A673 (cell line): ENCODE data around the gene TRDN. TPM values are rescaled to one million over a fixed set of nuclear protein-coding genes. Genes with fewer than 3 reads are reported as not detected.
A peak's percentile ranks its signal among the peaks of the same experiment; 100 is the strongest.

Source experiments
- BruUV-seq: library from RNA; stranded (reverse); fragments of 400-500 nt; replicated peaks from 2 replicates; lab custom pipeline; 2021; lab: Mats Ljungman, UMichigan
- CTCF ChIA-PET: fragments of 300-600 bp; sonication (Branson Sonifier 250); formaldehyde crosslinking; loops from one replicate; lab custom pipeline; 2022; ENCODE audit warnings: antibody characterized with exemption; lab: Charles Lee
- POLR2A ChIA-PET: fragments of 300-600 bp; sonication (Branson Sonifier 250); formaldehyde crosslinking; loops from one replicate; lab custom pipeline; 2022; ENCODE audit warnings: antibody characterized with exemption; ENCODE audit not compliant: low non-redundant PET; lab: Charles Lee
- DNase-seq: peaks from one replicate; pipeline ENCODE4 v3.0.0-alpha.2; 2015; ENCODE audit warnings: low spot score
- H3K27ac ChIP-seq: fragments of 200-600 bp; sonication (generic); 2 replicates; pipeline ENCODE4 v1.5.1; 2016; ENCODE audit warnings: mixed run types, low read depth, mild to moderate bottlenecking, mixed read lengths, antibody characterized with exemption, low read length; ENCODE audit not compliant: poor library complexity, severe bottlenecking
- H3K27me3 ChIP-seq: fragments of 200-600 bp; sonication (generic); replicated peaks from 2 replicates; pipeline ENCODE4 v1.6.1; 2017; ENCODE audit warnings: mixed run types, low read depth, mild to moderate bottlenecking, mixed read lengths, antibody characterized with exemption, low read length; ENCODE audit not compliant: insufficient read depth, poor library complexity
- H3K36me3 ChIP-seq: fragments of 200-600 bp; sonication (generic); 2 replicates; pipeline ENCODE4 v1.6.1; 2016; ENCODE audit warnings: mixed run types, mild to moderate bottlenecking, mixed read lengths, antibody characterized with exemption, low read length; ENCODE audit not compliant: insufficient read depth, poor library complexity, severe bottlenecking
- H3K4me1 ChIP-seq: fragments of 200-600 bp; sonication (generic); 2 replicates; pipeline ENCODE4 v1.6.1; 2017; ENCODE audit warnings: mixed run types, mild to moderate bottlenecking, mixed read lengths, antibody characterized with exemption, low read length; ENCODE audit not compliant: insufficient read depth, poor library complexity, severe bottlenecking
- H3K4me3 ChIP-seq: fragments of 200-600 bp; sonication (generic); 2 replicates; pipeline ENCODE4 v1.5.1; 2016; ENCODE audit warnings: low read depth, mixed run types, mild to moderate bottlenecking, mixed read lengths, low read length; ENCODE audit not compliant: poor library complexity, severe bottlenecking
- H3K9me3 ChIP-seq: fragments of 200-600 bp; sonication (generic); 2 replicates; pipeline ENCODE4 v1.6.1; 2016; ENCODE audit warnings: mixed run types, low read depth, mild to moderate bottlenecking, mixed read lengths, antibody characterized with exemption, low read length; ENCODE audit not compliant: poor library complexity, severe bottlenecking
- EZH2 ChIP-seq: fragments of 200-600 bp; sonication (generic); IDR thresholded peaks from 2 replicates; pipeline ENCODE4 v1.6.1; 2017; ENCODE audit warnings: borderline replicate concordance, low read depth, mild to moderate bottlenecking, mixed read lengths, antibody characterized with exemption, low read length; ENCODE audit not compliant: poor library complexity, severe bottlenecking
- intact Hi-C: fragments of 100-400 bp; cut with micrococcal nuclease; formaldehyde crosslinking; loops from one replicate; pipeline ENCODE4 v1.10.0; 2022; ENCODE audit not compliant: unreplicated experiment
- total RNA-seq: library from RNA; stranded (reverse); gene quantifications from 2 replicates; pipeline ENCODE4 v1.2.3, GENCODE V29; 2021
- TF ChIP-seq, protein P1 (sequence below): fragments of 300-800, 200-600 bp; sonication (generic); conservative IDR thresholded peaks from 2 replicates; pipeline ENCODE4 v1.5.1; 2017; ENCODE audit warnings: low read depth, mild to moderate bottlenecking, antibody characterized with exemption, low read length, moderate library complexity, mixed read lengths

The TRDN gene
- total RNA-seq, 1 experiment from 2014 or later, result 3.8 TPM

DNA sequence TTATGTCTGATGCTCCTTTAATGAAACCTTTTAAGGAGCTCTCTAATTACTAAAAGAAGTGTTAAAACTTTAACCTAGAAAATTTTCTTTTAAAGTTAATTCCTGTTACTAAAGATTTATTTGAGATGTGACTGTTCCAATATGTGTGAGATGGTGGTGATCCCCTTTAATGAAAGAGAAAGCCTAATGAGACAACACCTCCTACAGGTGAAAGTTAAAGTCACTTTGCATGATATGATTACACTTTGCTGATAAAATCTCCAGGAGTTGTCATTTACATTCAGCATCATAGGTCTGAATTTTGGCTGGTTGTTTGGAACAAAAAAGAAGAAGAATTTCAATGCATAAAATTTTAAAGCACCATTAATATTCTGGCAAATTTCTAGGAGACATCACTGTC lies 307.4 kb downstream of the TRDN start:
- Histone ChIP-seq H3K27me3 (no peaks in the 10 kb centered on the region), H3K9me3 (no peaks in the 10 kb centered on the region), H3K27ac (no peak overlapping the region), H3K4me1 (peaks cover 20% of the 10 kb centered on the region), H3K4me3 (no peak overlapping the region), H3K36me3 (no peaks in the 10 kb centered on the region)
- no peak for DNase-seq
- ChIA-PET POLR2A (no interaction called here), CTCF (no interaction called here)
- intact Hi-C loops, result no loop called here
- BruUV-seq, result no TSS peak
- TF ChIP-seq, protein P1, sequence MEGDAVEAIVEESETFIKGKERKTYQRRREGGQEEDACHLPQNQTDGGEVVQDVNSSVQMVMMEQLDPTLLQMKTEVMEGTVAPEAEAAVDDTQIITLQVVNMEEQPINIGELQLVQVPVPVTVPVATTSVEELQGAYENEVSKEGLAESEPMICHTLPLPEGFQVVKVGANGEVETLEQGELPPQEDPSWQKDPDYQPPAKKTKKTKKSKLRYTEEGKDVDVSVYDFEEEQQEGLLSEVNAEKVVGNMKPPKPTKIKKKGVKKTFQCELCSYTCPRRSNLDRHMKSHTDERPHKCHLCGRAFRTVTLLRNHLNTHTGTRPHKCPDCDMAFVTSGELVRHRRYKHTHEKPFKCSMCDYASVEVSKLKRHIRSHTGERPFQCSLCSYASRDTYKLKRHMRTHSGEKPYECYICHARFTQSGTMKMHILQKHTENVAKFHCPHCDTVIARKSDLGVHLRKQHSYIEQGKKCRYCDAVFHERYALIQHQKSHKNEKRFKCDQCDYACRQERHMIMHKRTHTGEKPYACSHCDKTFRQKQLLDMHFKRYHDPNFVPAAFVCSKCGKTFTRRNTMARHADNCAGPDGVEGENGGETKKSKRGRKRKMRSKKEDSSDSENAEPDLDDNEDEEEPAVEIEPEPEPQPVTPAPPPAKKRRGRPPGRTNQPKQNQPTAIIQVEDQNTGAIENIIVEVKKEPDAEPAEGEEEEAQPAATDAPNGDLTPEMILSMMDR, result no peak
- no peak for TF ChIP-seq EZH2

DNA sequence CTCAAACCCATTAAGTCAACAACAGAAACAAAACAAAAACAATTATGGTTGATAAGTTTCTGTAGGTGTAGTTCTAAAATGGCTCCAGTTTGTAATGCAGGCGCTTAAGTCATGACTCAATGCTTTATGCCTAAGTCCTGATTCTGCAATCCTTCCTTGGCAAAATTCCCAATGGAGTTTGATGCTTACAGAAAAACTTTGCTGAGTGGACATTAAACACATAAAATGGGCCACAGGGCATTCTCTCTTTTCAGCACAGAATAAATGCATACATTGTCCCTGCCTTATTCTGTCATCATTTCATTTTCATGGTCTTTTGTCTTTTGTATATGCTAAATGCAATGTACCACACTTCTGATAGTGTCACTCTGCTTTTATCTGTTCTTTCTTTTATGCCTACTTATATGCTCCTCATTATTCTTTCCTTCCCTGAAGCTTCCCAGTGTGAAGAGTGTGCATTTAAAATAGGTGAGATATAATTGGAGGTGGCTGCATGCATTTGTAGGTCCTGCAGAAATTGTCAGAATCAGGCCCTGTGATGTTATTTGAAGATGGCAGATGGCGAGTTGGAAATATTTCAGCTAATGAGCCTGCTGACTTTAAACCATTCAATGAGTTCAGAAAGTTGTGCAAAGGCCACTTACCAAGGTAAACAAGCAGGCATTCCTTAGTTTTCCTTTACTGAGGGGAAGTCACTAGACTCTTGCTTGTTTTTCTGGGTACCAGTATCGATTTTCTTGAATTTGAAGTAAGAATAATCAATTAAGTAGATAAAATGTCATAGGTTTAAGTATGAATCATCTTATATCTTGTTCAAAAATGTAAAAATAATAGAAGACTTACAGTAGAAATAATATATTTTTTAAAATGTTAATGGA lies 313.1 kb downstream of the TRDN start:
- H3K27me3 ChIP-seq, result no peaks in the 10 kb centered on the region
- H3K36me3 ChIP-seq, result no peaks in the 10 kb centered on the region
- TF ChIP-seq EZH2, result no peak
- TF ChIP-seq, protein P1, result no peak
- POLR2A ChIA-PET, result no interaction called here
- peaks cover 7% of the 10 kb centered on the region for H3K4me1 ChIP-seq
- CTCF ChIA-PET, result no interaction called here
- intact Hi-C loops, result no loop called here
- no peak overlapping the region for H3K27ac ChIP-seq
- H3K9me3 ChIP-seq, result no peaks in the 10 kb centered on the region
- no peak overlapping the region for H3K4me3 ChIP-seq
- peak; percentile 59 for DNase-seq
- BruUV-seq, result no TSS peak

DNA sequence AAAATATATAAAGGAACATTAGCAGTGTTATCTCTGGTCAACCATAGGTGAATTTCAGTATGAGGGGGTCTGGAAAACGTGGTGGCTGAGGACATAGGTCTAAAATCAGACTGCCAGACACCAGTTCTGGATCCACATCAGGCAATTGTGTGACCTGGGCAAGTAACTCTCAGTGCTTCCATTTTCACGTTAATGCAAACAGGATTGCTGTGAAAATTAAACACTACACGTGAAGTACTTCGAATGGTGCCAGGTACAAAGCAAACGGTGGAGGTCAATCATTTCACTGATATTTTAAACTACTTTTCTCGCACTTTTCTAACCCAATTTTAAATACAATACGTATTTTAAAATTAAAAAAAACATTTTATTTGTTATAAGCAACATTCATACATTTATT lies 315.7 kb downstream of the TRDN start:
- Histone ChIP-seq H3K27me3 (no peaks in the 10 kb centered on the region), H3K27ac (no peak overlapping the region), H3K4me3 (no peak overlapping the region), H3K36me3 (no peaks in the 10 kb centered on the region), H3K4me1 (peaks cover 12% of the 10 kb centered on the region), H3K9me3 (no peaks in the 10 kb centered on the region)
- DNase-seq, result no peak
- intact Hi-C loops, result no loop called here
- ChIA-PET CTCF (no interaction called here), POLR2A (no interaction called here)
- BruUV-seq, result no TSS peak
- no peak for TF ChIP-seq EZH2
